ENCODE results near the gene OXGR1.

GRCh38 chr13:97011446-97012131, 17.3 kb upstream of the OXGR1 start:
- no peak for TF ChIP-seq POLR2A (IDR thresholded peaks at IDR 0.05)
- no peak for TF ChIP-seq CTCF (IDR thresholded peaks at IDR 0.05)
